MM.1S (cell line): ENCODE measurements around the gene CFAP298.

Experiments used
- EZH2 ChIP-seq: fragments of 300-600 bp; sonication (generic); optimal IDR thresholded peaks from 2 replicates; pipeline ENCODE3; 2017; ENCODE audit warnings: low read depth, mild to moderate bottlenecking, antibody characterized with exemption, low read length, mixed read lengths
- EZH2phosphoT487 ChIP-seq: fragments of 300-600 bp; sonication (generic); IDR thresholded peaks from 2 replicates; pipeline ENCODE4 v1.6.1; 2018; ENCODE audit warnings: antibody characterized with exemption, low read length
- TF ChIP-seq, protein P1 (sequence below): fragments of 300-600 bp; sonication (generic); IDR thresholded peaks from 2 replicates; pipeline ENCODE4 v1.5.1; 2016; ENCODE audit warnings: antibody characterized with exemption, low read length, mixed read lengths

DNA sequence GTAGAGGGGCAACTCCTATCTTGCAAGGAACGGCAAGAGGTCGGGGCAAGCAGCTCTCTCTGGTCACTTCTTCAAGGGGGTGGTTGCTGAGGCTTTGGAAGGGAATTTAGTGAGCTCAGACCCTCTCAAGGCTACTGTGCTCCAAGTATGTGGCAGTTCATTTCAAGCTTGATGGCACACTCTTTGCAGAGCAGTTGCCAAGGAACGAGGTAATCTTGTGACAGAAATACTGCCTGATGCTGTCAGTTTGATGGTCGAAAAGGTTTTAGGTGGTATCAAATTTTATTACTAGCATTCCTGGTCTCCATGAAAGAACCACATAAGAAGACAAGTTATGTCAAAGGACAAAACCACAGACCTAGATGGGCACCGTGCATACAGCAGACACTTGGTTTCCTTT lies 13.1 kb downstream of the CFAP298 start:
- TF ChIP-seq, protein P1, sequence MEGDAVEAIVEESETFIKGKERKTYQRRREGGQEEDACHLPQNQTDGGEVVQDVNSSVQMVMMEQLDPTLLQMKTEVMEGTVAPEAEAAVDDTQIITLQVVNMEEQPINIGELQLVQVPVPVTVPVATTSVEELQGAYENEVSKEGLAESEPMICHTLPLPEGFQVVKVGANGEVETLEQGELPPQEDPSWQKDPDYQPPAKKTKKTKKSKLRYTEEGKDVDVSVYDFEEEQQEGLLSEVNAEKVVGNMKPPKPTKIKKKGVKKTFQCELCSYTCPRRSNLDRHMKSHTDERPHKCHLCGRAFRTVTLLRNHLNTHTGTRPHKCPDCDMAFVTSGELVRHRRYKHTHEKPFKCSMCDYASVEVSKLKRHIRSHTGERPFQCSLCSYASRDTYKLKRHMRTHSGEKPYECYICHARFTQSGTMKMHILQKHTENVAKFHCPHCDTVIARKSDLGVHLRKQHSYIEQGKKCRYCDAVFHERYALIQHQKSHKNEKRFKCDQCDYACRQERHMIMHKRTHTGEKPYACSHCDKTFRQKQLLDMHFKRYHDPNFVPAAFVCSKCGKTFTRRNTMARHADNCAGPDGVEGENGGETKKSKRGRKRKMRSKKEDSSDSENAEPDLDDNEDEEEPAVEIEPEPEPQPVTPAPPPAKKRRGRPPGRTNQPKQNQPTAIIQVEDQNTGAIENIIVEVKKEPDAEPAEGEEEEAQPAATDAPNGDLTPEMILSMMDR, result no peak
- no peak for TF ChIP-seq EZH2phosphoT487
- TF ChIP-seq EZH2, result no peak
